Astrocyte (in vitro differentiated cells and primary cell): Measurements from ENCODE around the gene MYL4. TPM values are rescaled to one million over a fixed set of nuclear protein-coding genes. Genes with fewer than 3 reads are reported as not detected.
A peak's percentile ranks its signal among the peaks of the same experiment; 100 is the strongest.
"Not testable (repeated sequence)": the region's sequence is repeated elsewhere in the genome, so short reads cannot be mapped to it uniquely, and the experiment has no call there.

Source experiments
- DNase-seq: peaks from one replicate; pipeline ENCODE4 v3.0.0-alpha.2; 2010; ENCODE audit warnings: low read depth
- FAIRE-seq: peaks from 2 replicates; lab custom pipeline; 2011; peaks lifted over from hg19 to GRCh38; lab: Jason Lieb, UNC
- H2AFZ ChIP-seq: 2 replicates; pipeline ENCODE4 v1.6.0; 2012; ENCODE audit warnings: low read depth, low read length, inconsistent platforms
- H3K27ac ChIP-seq: 2 replicates; pipeline ENCODE4 v1.5.1; 2011; ENCODE audit warnings: low read depth, low read length, inconsistent platforms
- H3K27me3 ChIP-seq: 2 replicates; pipeline ENCODE4 v1.6.0; 2011; ENCODE audit warnings: low read length, inconsistent platforms; ENCODE audit not compliant: insufficient read depth
- H3K36me3 ChIP-seq: 2 replicates; pipeline ENCODE4 v1.5.1; 2011; ENCODE audit warnings: low read length, inconsistent platforms; ENCODE audit not compliant: insufficient read depth
- H3K4me1 ChIP-seq: 2 replicates; pipeline ENCODE4 v1.5.1; 2011; ENCODE audit warnings: low read length, inconsistent platforms; ENCODE audit not compliant: insufficient read depth
- H3K4me2 ChIP-seq: 2 replicates; pipeline ENCODE4 v1.6.0; 2012; ENCODE audit warnings: low read length, inconsistent platforms
- H3K4me3 ChIP-seq: 2 replicates; pipeline ENCODE4 v1.5.1; 2011; ENCODE audit warnings: low read depth, mild to moderate bottlenecking, low read length, inconsistent platforms; ENCODE audit not compliant: insufficient read depth
- H3K79me2 ChIP-seq: 2 replicates; pipeline ENCODE4 v1.6.0; 2012; ENCODE audit warnings: mild to moderate bottlenecking, low read length, inconsistent platforms; ENCODE audit not compliant: insufficient read depth
- H3K9ac ChIP-seq: 2 replicates; pipeline ENCODE4 v1.6.0; 2012; ENCODE audit warnings: mild to moderate bottlenecking, low read length, inconsistent platforms
- H3K9me3 ChIP-seq: 2 replicates; pipeline ENCODE4 v1.5.1; 2012; ENCODE audit warnings: low read depth, mild to moderate bottlenecking, low read length, inconsistent platforms; ENCODE audit not compliant: insufficient read depth
- H4K20me1 ChIP-seq: 2 replicates; pipeline ENCODE4 v1.6.0; 2012; ENCODE audit warnings: low read length, inconsistent platforms; ENCODE audit not compliant: insufficient read depth
- H3K27ac Mint-ChIP-seq: one replicate; pipeline ENCODE4 v1.8.0; 2021; ENCODE audit warnings: mild to moderate bottlenecking, mixed read lengths; ENCODE audit not compliant: unreplicated experiment
- H3K27me3 Mint-ChIP-seq: one replicate; pipeline ENCODE4 v1.8.0; 2021; ENCODE audit warnings: low read depth, mixed read lengths; ENCODE audit not compliant: unreplicated experiment
- H3K36me3 Mint-ChIP-seq: one replicate; pipeline ENCODE4 v1.8.0; 2021; ENCODE audit warnings: low read depth, mixed read lengths; ENCODE audit not compliant: unreplicated experiment
- H3K4me1 Mint-ChIP-seq: one replicate; pipeline ENCODE4 v1.8.0; 2021; ENCODE audit warnings: low read depth, mixed read lengths; ENCODE audit not compliant: unreplicated experiment
- H3K4me3 Mint-ChIP-seq: one replicate; pipeline ENCODE4 v1.8.0; 2021; ENCODE audit warnings: mild to moderate bottlenecking, moderate library complexity, mixed read lengths; ENCODE audit not compliant: unreplicated experiment
- H3K9me3 Mint-ChIP-seq: one replicate; pipeline ENCODE4 v1.8.0; 2021; ENCODE audit warnings: mild to moderate bottlenecking, mixed read lengths; ENCODE audit not compliant: unreplicated experiment
- EZH2 ChIP-seq: IDR thresholded peaks from 2 replicates; pipeline ENCODE4 v1.6.1; 2012; ENCODE audit warnings: mild to moderate bottlenecking, low read length, inconsistent platforms; ENCODE audit not compliant: insufficient read depth
- total RNA-seq: library from RNA; stranded (reverse); gene quantifications from 2 replicates; pipeline ENCODE4 v1.2.1, GENCODE V29; 2021
- TF ChIP-seq, protein P1 (sequence below): IDR thresholded peaks from 2 replicates; pipeline ENCODE4 v1.5.1; 2011; ENCODE audit warnings: low read depth, mild to moderate bottlenecking, inconsistent platforms, low read length, moderate library complexity; ENCODE audit not compliant: insufficient read depth

MYL4 gene
- total RNA-seq, 1 donor from 2014 or later = 22.7 TPM

GRCh38 chr17:47212458-47212857, 3.3 kb downstream of the MYL4 start:
- Histone ChIP-seq H3K4me2 (no peak overlapping the region), H3K27ac (no peak overlapping the region), H2AFZ (peak overlapping the region; percentile 32), H3K79me2 (no peaks in the 10 kb centered on the region), H3K9ac (no peak overlapping the region), H3K36me3 (no peaks in the 10 kb centered on the region), H3K27me3 (no peaks in the 10 kb centered on the region), H4K20me1 (no peaks in the 10 kb centered on the region), H3K4me3 (no peak overlapping the region), H3K9me3 (no peaks in the 10 kb centered on the region), H3K4me1 (no peaks in the 10 kb centered on the region)
- no peak for TF ChIP-seq EZH2
- TF ChIP-seq, protein P1, sequence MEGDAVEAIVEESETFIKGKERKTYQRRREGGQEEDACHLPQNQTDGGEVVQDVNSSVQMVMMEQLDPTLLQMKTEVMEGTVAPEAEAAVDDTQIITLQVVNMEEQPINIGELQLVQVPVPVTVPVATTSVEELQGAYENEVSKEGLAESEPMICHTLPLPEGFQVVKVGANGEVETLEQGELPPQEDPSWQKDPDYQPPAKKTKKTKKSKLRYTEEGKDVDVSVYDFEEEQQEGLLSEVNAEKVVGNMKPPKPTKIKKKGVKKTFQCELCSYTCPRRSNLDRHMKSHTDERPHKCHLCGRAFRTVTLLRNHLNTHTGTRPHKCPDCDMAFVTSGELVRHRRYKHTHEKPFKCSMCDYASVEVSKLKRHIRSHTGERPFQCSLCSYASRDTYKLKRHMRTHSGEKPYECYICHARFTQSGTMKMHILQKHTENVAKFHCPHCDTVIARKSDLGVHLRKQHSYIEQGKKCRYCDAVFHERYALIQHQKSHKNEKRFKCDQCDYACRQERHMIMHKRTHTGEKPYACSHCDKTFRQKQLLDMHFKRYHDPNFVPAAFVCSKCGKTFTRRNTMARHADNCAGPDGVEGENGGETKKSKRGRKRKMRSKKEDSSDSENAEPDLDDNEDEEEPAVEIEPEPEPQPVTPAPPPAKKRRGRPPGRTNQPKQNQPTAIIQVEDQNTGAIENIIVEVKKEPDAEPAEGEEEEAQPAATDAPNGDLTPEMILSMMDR = no peak
- no peak for FAIRE-seq
- Mint-ChIP-seq H3K9me3 (no peaks in the 10 kb centered on the region), H3K36me3 (peaks cover 5% of the 10 kb centered on the region), H3K27ac (no peak overlapping the region), H3K4me3 (no peak overlapping the region), H3K4me1 (peaks cover 27% of the 10 kb centered on the region), H3K27me3 (peaks cover 6% of the 10 kb centered on the region)
- no peak for DNase-seq

- no peak for FAIRE-seq
- peaks cover 5% of the 10 kb centered on the region for H3K36me3 Mint-ChIP-seq
- TF ChIP-seq, protein P1 = no peak
- no peak for TF ChIP-seq EZH2
These were observed 4.4 kb downstream of the MYL4 start for GRCh38 chr17:47213540-47213939.

GRCh38 chr17:47214931-47215330, 5.8 kb downstream of the MYL4 start:
- H3K27me3 ChIP-seq = no peaks in the 10 kb centered on the region
- H3K79me2 ChIP-seq = no peaks in the 10 kb centered on the region
- no peak overlapping the region for H3K27ac Mint-ChIP-seq
- H3K4me2 ChIP-seq = no peak overlapping the region
- H3K4me1 ChIP-seq = no peaks in the 10 kb centered on the region
- no peak overlapping the region for H3K4me3 Mint-ChIP-seq
- H3K9me3 Mint-ChIP-seq = peaks cover 3% of the 10 kb centered on the region
- no peaks in the 10 kb centered on the region for H4K20me1 ChIP-seq
- peaks cover 5% of the 10 kb centered on the region for H3K36me3 Mint-ChIP-seq
- FAIRE-seq (no peak), DNase-seq (no peak)
- no peak overlapping the region for H3K4me3 ChIP-seq
- peaks cover 9% of the 10 kb centered on the region for H3K27me3 Mint-ChIP-seq
- H3K9ac ChIP-seq = no peak overlapping the region
- TF ChIP-seq, protein P1 = no peak
- TF ChIP-seq EZH2 = no peak
- no peak overlapping the region for H2AFZ ChIP-seq
- H3K4me1 Mint-ChIP-seq = peaks cover 10% of the 10 kb centered on the region
- H3K9me3 ChIP-seq = no peaks in the 10 kb centered on the region
- H3K27ac ChIP-seq = no peak overlapping the region
- no peaks in the 10 kb centered on the region for H3K36me3 ChIP-seq

More at GRCh38 chr17:47213540-47213939, 4.4 kb downstream of the MYL4 start:
- Histone ChIP-seq H3K4me1 (no peaks in the 10 kb centered on the region), H3K9me3 (no peaks in the 10 kb centered on the region), H3K4me2 (no peak overlapping the region), H3K27me3 (no peaks in the 10 kb centered on the region), H3K4me3 (no peak overlapping the region), H2AFZ (no peak overlapping the region), H3K36me3 (no peaks in the 10 kb centered on the region), H4K20me1 (no peaks in the 10 kb centered on the region), H3K79me2 (no peaks in the 10 kb centered on the region), H3K9ac (no peak overlapping the region), H3K27ac (no peak overlapping the region)
- H3K27me3 Mint-ChIP-seq = peaks cover 6% of the 10 kb centered on the region
- no peak overlapping the region for H3K4me3 Mint-ChIP-seq
- no peak overlapping the region for H3K27ac Mint-ChIP-seq
- no peaks in the 10 kb centered on the region for H3K9me3 Mint-ChIP-seq
- peaks cover 22% of the 10 kb centered on the region for H3K4me1 Mint-ChIP-seq
- DNase-seq = no peak

DNA sequence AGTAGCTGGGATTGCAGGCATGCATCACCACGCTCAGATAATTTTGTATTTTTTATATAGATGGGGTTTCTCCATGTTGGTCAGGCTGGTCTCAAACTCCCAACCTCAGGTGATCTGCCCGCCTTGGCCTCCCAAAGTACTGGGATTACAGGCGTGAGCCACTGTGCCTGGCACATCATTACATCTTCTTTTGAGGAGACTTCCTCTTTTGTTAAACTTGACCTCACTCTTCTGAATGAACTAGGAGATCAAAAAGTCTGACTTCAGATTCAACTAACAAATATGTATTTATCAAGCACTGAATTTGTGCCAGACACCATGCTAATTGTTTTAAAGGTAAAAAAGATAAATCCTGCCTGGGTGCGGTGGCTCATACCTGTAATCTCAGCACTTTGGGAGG, 7.7 kb downstream of the MYL4 start:
- not testable (repeated sequence) for H3K4me2 ChIP-seq, FAIRE-seq, H3K4me1 Mint-ChIP-seq, H3K4me1 ChIP-seq, H3K36me3 ChIP-seq, H3K9me3 Mint-ChIP-seq, H3K9me3 ChIP-seq, H3K27ac Mint-ChIP-seq, H2AFZ ChIP-seq, H3K79me2 ChIP-seq, H3K4me3 ChIP-seq, H3K4me3 Mint-ChIP-seq, DNase-seq, H4K20me1 ChIP-seq, H3K27me3 ChIP-seq, H3K27ac ChIP-seq, H3K9ac ChIP-seq
- H3K36me3 Mint-ChIP-seq = peaks cover 11% of the 10 kb centered on the region
- H3K27me3 Mint-ChIP-seq = peaks cover 21% of the 10 kb centered on the region
